HG03159 (cell line): ENCODE results near the gene SUSD6.

Experiments
- ATAC-seq: cut with Tn5 transposase; IDR thresholded peaks from one replicate; pipeline ENCODE4 v1.9.1; 2021; ENCODE audit warnings: mild to moderate bottlenecking, moderate library complexity; ENCODE audit not compliant: unreplicated experiment

SUSD6 gene

GRCh38 chr14:69752773-69753172 is 141.4 kb downstream of the SUSD6 start:
- no peak for ATAC-seq

- no peak for ATAC-seq
Measured at GRCh38 chr14:69753860-69754259, 142.5 kb downstream of the SUSD6 start.

- ATAC-seq = no peak
Measured at GRCh38 chr14:69754487-69754886, 143.1 kb downstream of the SUSD6 start.

- ATAC-seq = no peak
Measured at GRCh38 chr14:69755296-69755695, 143.9 kb downstream of the SUSD6 start.

- no peak for ATAC-seq
Measured at GRCh38 chr14:69755784-69756183, 144.4 kb downstream of the SUSD6 start.

GRCh38 chr14:69756298-69756697 is 144.9 kb downstream of the SUSD6 start:
- no peak for ATAC-seq

GRCh38 chr14:69760810-69761209 is 149.4 kb downstream of the SUSD6 start:
- ATAC-seq = no peak

GRCh38 chr14:69763761-69764510 is 152.5 kb downstream of the SUSD6 start:
- no peak for ATAC-seq
